Measurements from ENCODE around the gene MAP7. TPM values are rescaled to one million over a fixed set of nuclear protein-coding genes. Genes with fewer than 3 reads are reported as not detected.
A peak's percentile ranks its signal among the peaks of the same experiment; 100 is the strongest.
"Not testable (repeated sequence)": the region's sequence is repeated elsewhere in the genome, so short reads cannot be mapped to it uniquely, and the experiment has no call there.

MAP7 gene
- total RNA-seq, 2 donors from 2014 or later = 19.7 to 28.7 TPM

GRCh38 chr6:136438441-136438840, 111.8 kb downstream of the MAP7 start:
- Histone ChIP-seq H3K4me1 (peaks cover 58% of the 10 kb centered on the region), H3K9me3 (no peaks in the 10 kb centered on the region), H3K27ac (peak overlapping the region in 2 of 4 donors; percentile 6 to 78), H3K4me3 (no peak overlapping the region), H3K27me3 (no peaks in the 10 kb centered on the region), H3K36me3 (replicated peaks in 1 of 2; ENCODE audit: insufficient read depth in 1 of 2, low read depth in 2 of 2) (no peaks in the 10 kb centered on the region)
- DNase-seq (no peak), ATAC-seq (no peak)
- TF ChIP-seq POLR2A (IDR thresholded peaks at IDR 0.05) (no peak), CTCF (IDR thresholded peaks at IDR 0.05) (no peak)
- 40 to 49% methylated on average over 3 of the region's 3 CpGs for WGBS, 2 donors
- intact Hi-C loops (cut with DNase I) = no loop called here

GRCh38 chr6:136437246-136437645, 113.0 kb downstream of the MAP7 start:
- H3K27me3 ChIP-seq = no peaks in the 10 kb centered on the region
- H3K4me1 ChIP-seq = peaks cover 62% of the 10 kb centered on the region
- intact Hi-C loops (cut with DNase I) = no loop called here
- ATAC-seq (no peak), DNase-seq (no peak)
- TF ChIP-seq POLR2A (IDR thresholded peaks at IDR 0.05) = no peak
- no peak for TF ChIP-seq CTCF (IDR thresholded peaks at IDR 0.05)
- peak overlapping the region in 1 of 4 donors; percentile 15 for H3K27ac ChIP-seq
- H3K36me3 ChIP-seq (replicated peaks in 1 of 2; ENCODE audit: insufficient read depth in 1 of 2, low read depth in 2 of 2) = no peaks in the 10 kb centered on the region
- H3K9me3 ChIP-seq = no peaks in the 10 kb centered on the region
- no peak overlapping the region for H3K4me3 ChIP-seq
- 61 to 62% methylated on average over 3 of the region's 3 CpGs for WGBS, 2 donors

GRCh38 chr6:136435101-136435500, 115.1 kb downstream of the MAP7 start:
- 32 to 52% methylated on average over 2 of the region's 2 CpGs for WGBS, 2 donors

GRCh38 chr6:136431306-136431705, 118.9 kb downstream of the MAP7 start:
- intact Hi-C loops (cut with DNase I); DNase-seq; H3K36me3 ChIP-seq (replicated peaks in 1 of 2; ENCODE audit: insufficient read depth in 1 of 2, low read depth in 2 of 2); H3K27ac ChIP-seq; ATAC-seq; H3K9me3 ChIP-seq; H3K4me3 ChIP-seq; H3K27me3 ChIP-seq: not testable (repeated sequence)
- WGBS, 2 donors = 97 to 99% methylated on average over 5 of the region's 5 CpGs
- H3K4me1 ChIP-seq = peaks cover 59% of the 10 kb centered on the region

More at GRCh38 chr6:136435101-136435500, 115.1 kb downstream of the MAP7 start:
- Histone ChIP-seq H3K27ac (peak overlapping the region in 2 of 4 donors; percentile 34 to 36), H3K4me1 (peaks cover 54% of the 10 kb centered on the region), H3K27me3 (no peaks in the 10 kb centered on the region), H3K9me3 (no peaks in the 10 kb centered on the region), H3K4me3 (no peak overlapping the region), H3K36me3 (replicated peaks in 1 of 2; ENCODE audit: insufficient read depth in 1 of 2, low read depth in 2 of 2) (no peaks in the 10 kb centered on the region)
- intact Hi-C loops (cut with DNase I) = no loop called here
- ATAC-seq (no peak), DNase-seq (no peak)
- TF ChIP-seq CTCF (IDR thresholded peaks at IDR 0.05) (no peak), POLR2A (IDR thresholded peaks at IDR 0.05) (no peak)

GRCh38 chr6:136429264-136430065, 120.8 kb downstream of the MAP7 start:
- DNase-seq (no peak), ATAC-seq (peak; percentile 54)
- intact Hi-C loops (cut with DNase I) = no loop called here
- H3K27ac ChIP-seq = peak overlapping the region in 1 of 4 donors; percentile 37
- H3K9me3 ChIP-seq = no peaks in the 10 kb centered on the region
- no peak overlapping the region for H3K4me3 ChIP-seq
- 13 to 18% methylated on average over 8 of the region's 8 CpGs for WGBS, 2 donors
- H3K36me3 ChIP-seq (replicated peaks in 1 of 2; ENCODE audit: insufficient read depth in 1 of 2, low read depth in 2 of 2) = no peaks in the 10 kb centered on the region
- TF ChIP-seq POLR2A (IDR thresholded peaks at IDR 0.05) (no peak), CTCF (IDR thresholded peaks at IDR 0.05) (no peak)
- peaks cover 53% of the 10 kb centered on the region for H3K4me1 ChIP-seq
- no peaks in the 10 kb centered on the region for H3K27me3 ChIP-seq
